PC-3 (cell line): Measurements from ENCODE around the gene HPSE. TPM values are rescaled to one million over a fixed set of nuclear protein-coding genes. Genes with fewer than 3 reads are reported as not detected.

Experiments used
- ATAC-seq: fragments of 200-7000 bp; cut with Tn5 transposase; 2 replicates; pipeline ENCODE4 v1.9.1; 2020; ENCODE audit warnings: mild to moderate bottlenecking, moderate library complexity
- BruUV-seq: library from RNA; stranded (reverse); fragments of 400-500 nt; replicated peaks from 2 replicates; lab custom pipeline; 2021; lab: Mats Ljungman, UMichigan
- CTCF ChIA-PET: fragments of 300-600 bp; sonication (Branson Sonifier 250); formaldehyde crosslinking; loops from one replicate; lab custom pipeline; 2022; ENCODE audit warnings: antibody characterized with exemption; lab: Charles Lee
- POLR2A ChIA-PET: fragments of 300-600 bp; sonication (Branson Sonifier 250); formaldehyde crosslinking; loops from one replicate; lab custom pipeline; 2022; ENCODE audit warnings: antibody characterized with exemption; ENCODE audit not compliant: unreplicated experiment; lab: Charles Lee
- DNase-seq: peaks from one replicate; pipeline ENCODE4 v3.0.0-alpha.2; 2015
- H2AFZ ChIP-seq: fragments of 300-600 bp; sonication (generic); 2 replicates; pipeline ENCODE4 v1.6.0; 2016; ENCODE audit warnings: antibody characterized with exemption, low read length
- H3F3A ChIP-seq: fragments of 300-600 bp; sonication (generic); one replicate; pipeline ENCODE4 v1.6.0; 2017; ENCODE audit warnings: antibody characterized with exemption, low read length, control low read depth, mild to moderate bottlenecking; ENCODE audit not compliant: unreplicated experiment
- H3K27ac ChIP-seq: fragments of 300-600 bp; sonication (generic); 2 replicates; pipeline ENCODE4 v1.5.1; 2016; ENCODE audit warnings: mild to moderate bottlenecking, low read length
- H3K27me3 ChIP-seq: fragments of 300-600 bp; sonication (generic); 2 replicates; pipeline ENCODE4 v1.6.1; 2016; ENCODE audit warnings: low read length, mixed read lengths
- H3K36me3 ChIP-seq: fragments of 300-600 bp; sonication (generic); 2 replicates; pipeline ENCODE4 v1.6.1; 2016; ENCODE audit warnings: low read depth, mixed run types, low read length, mixed read lengths
- H3K4me1 ChIP-seq: fragments of 300-600 bp; sonication (generic); 2 replicates; pipeline ENCODE4 v1.5.1; 2016; ENCODE audit warnings: low read length; ENCODE audit not compliant: insufficient read depth
- H3K4me2 ChIP-seq: fragments of 300-600 bp; sonication (generic); 2 replicates; pipeline ENCODE4 v1.6.0; 2016; ENCODE audit warnings: low read length
- H3K4me3 ChIP-seq: fragments of 300-600 bp; sonication (generic); 2 replicates; pipeline ENCODE4 v1.5.1; 2016; ENCODE audit warnings: mild to moderate bottlenecking, low read length, mixed read lengths
- H3K79me2 ChIP-seq: fragments of 300-600 bp; sonication (generic); 2 replicates; pipeline ENCODE4 v1.6.1; 2017; ENCODE audit warnings: low read length, mixed read lengths
- H3K9ac ChIP-seq: fragments of 300-600 bp; sonication (generic); 2 replicates; pipeline ENCODE4 v1.6.0; 2016; ENCODE audit warnings: mild to moderate bottlenecking, low read length
- H3K9me2 ChIP-seq: fragments of 300-600 bp; sonication (generic); replicated peaks from 2 replicates; pipeline ENCODE4 v1.6.1; 2016; ENCODE audit warnings: mixed run types, low read length, mixed read lengths
- H3K9me3 ChIP-seq: fragments of 300-600 bp; sonication (generic); 2 replicates; pipeline ENCODE4 v1.6.1; 2016; ENCODE audit warnings: low read length, mixed read lengths
- H4K20me1 ChIP-seq: fragments of 300-600 bp; sonication (generic); 2 replicates; pipeline ENCODE4 v1.6.1; 2016; ENCODE audit warnings: low read length, mixed read lengths
- CTCF ChIP-seq: fragments of 300-600 bp; sonication (generic); conservative IDR thresholded peaks from 2 replicates; pipeline ENCODE4 v1.5.1; 2017; ENCODE audit warnings: antibody characterized with exemption, low read depth, mild to moderate bottlenecking, low read length
- EZH2 ChIP-seq: fragments of 300-600 bp; sonication (generic); IDR thresholded peaks from one replicate; pipeline ENCODE4 v1.6.1; 2017; ENCODE audit warnings: antibody characterized with exemption, mild to moderate bottlenecking, low read length; ENCODE audit not compliant: unreplicated experiment
- EZH2phosphoT487 ChIP-seq: fragments of 300-600 bp; sonication (generic); IDR thresholded peaks from 2 replicates; pipeline ENCODE4 v1.6.1; 2018; ENCODE audit warnings: mild to moderate bottlenecking, antibody characterized with exemption, low read length, borderline replicate concordance
- intact Hi-C: fragments of 100-400 bp; cut with micrococcal nuclease; formaldehyde crosslinking; loops from 2 replicates; pipeline ENCODE4 v1.9.0; 2023
- total RNA-seq: library from RNA; depleted of rRNA; stranded (reverse); fragments of >200 nt; gene quantifications from 2 replicates; pipeline ENCODE4 v1.2.3, GENCODE V29; 2014

HPSE gene
- total RNA-seq, 1 experiment from 2014 or later: 4.2 TPM

GRCh38 chr4:83371936-83372335 lies 37.3 kb upstream of the HPSE start:
- DNase-seq (no peak), ATAC-seq (no peak)
- Histone ChIP-seq H3K27me3 (no peaks in the 10 kb centered on the region), H3K79me2 (no peaks in the 10 kb centered on the region), H3K9ac (no peak overlapping the region), H4K20me1 (no peaks in the 10 kb centered on the region), H3K9me2 (no peaks in the 10 kb centered on the region), H3K27ac (no peak overlapping the region), H3K4me1 (no peaks in the 10 kb centered on the region), H3K4me2 (no peak overlapping the region), H2AFZ (no peak overlapping the region), H3F3A (no peaks in the 10 kb centered on the region), H3K9me3 (no peaks in the 10 kb centered on the region), H3K36me3 (no peaks in the 10 kb centered on the region), H3K4me3 (no peak overlapping the region)
- intact Hi-C loops: no loop called here
- BruUV-seq: no TSS peak
- TF ChIP-seq EZH2phosphoT487 (no peak), CTCF (no peak), EZH2 (no peak)
- ChIA-PET CTCF (interaction anchor here (0.6 kb wide), 1 partner anchor 36 kb away, joined by 3 read pairs; no protein-coding TSS in a partner anchor), POLR2A (no interaction called here)

GRCh38 chr4:83371235-83371634 lies 36.6 kb upstream of the HPSE start:
- CTCF ChIA-PET: no interaction called here
- H3K27ac ChIP-seq: no peak overlapping the region
- no peaks in the 10 kb centered on the region for H3K9me3 ChIP-seq
- no peaks in the 10 kb centered on the region for H3F3A ChIP-seq
- no peak overlapping the region for H3K9ac ChIP-seq
- intact Hi-C loops: no loop called here
- no peaks in the 10 kb centered on the region for H3K36me3 ChIP-seq
- no peaks in the 10 kb centered on the region for H3K9me2 ChIP-seq
- H3K4me3 ChIP-seq: no peak overlapping the region
- no peak for ATAC-seq
- no peaks in the 10 kb centered on the region for H3K27me3 ChIP-seq
- no peaks in the 10 kb centered on the region for H3K4me1 ChIP-seq
- H2AFZ ChIP-seq: no peak overlapping the region
- no peak overlapping the region for H3K4me2 ChIP-seq
- no TSS peak for BruUV-seq
- H4K20me1 ChIP-seq: no peaks in the 10 kb centered on the region
- POLR2A ChIA-PET: no interaction called here
- H3K79me2 ChIP-seq: no peaks in the 10 kb centered on the region
- DNase-seq: no peak
- TF ChIP-seq EZH2phosphoT487 (no peak), CTCF (no peak), EZH2 (no peak)

GRCh38 chr4:83370640-83370906 lies 35.9 kb upstream of the HPSE start:
- H3K4me3 ChIP-seq: no peak overlapping the region
- H3K4me2 ChIP-seq: no peak overlapping the region
- no peaks in the 10 kb centered on the region for H4K20me1 ChIP-seq
- no peaks in the 10 kb centered on the region for H3K27me3 ChIP-seq
- no peaks in the 10 kb centered on the region for H3K9me3 ChIP-seq
- no peaks in the 10 kb centered on the region for H3K4me1 ChIP-seq
- ATAC-seq: no peak
- H3F3A ChIP-seq: no peaks in the 10 kb centered on the region
- no peaks in the 10 kb centered on the region for H3K9me2 ChIP-seq
- CTCF ChIA-PET: no interaction called here
- no TSS peak for BruUV-seq
- TF ChIP-seq CTCF: no peak
- no peak for TF ChIP-seq EZH2phosphoT487
- TF ChIP-seq EZH2: no peak
- POLR2A ChIA-PET: no interaction called here
- H3K9ac ChIP-seq: no peak overlapping the region
- intact Hi-C loops: no loop called here
- no peaks in the 10 kb centered on the region for H3K79me2 ChIP-seq
- no peak overlapping the region for H2AFZ ChIP-seq
- no peaks in the 10 kb centered on the region for H3K36me3 ChIP-seq
- DNase-seq: no peak
- no peak overlapping the region for H3K27ac ChIP-seq
